ENCODE results near the gene RANGAP1. TPM values are rescaled to one million over a fixed set of nuclear protein-coding genes. Genes with fewer than 3 reads are reported as not detected.

Gene RANGAP1
- polyA plus RNA-seq, 4 donors: 27.5 to 62.3 (median 34.0) TPM

DNA sequence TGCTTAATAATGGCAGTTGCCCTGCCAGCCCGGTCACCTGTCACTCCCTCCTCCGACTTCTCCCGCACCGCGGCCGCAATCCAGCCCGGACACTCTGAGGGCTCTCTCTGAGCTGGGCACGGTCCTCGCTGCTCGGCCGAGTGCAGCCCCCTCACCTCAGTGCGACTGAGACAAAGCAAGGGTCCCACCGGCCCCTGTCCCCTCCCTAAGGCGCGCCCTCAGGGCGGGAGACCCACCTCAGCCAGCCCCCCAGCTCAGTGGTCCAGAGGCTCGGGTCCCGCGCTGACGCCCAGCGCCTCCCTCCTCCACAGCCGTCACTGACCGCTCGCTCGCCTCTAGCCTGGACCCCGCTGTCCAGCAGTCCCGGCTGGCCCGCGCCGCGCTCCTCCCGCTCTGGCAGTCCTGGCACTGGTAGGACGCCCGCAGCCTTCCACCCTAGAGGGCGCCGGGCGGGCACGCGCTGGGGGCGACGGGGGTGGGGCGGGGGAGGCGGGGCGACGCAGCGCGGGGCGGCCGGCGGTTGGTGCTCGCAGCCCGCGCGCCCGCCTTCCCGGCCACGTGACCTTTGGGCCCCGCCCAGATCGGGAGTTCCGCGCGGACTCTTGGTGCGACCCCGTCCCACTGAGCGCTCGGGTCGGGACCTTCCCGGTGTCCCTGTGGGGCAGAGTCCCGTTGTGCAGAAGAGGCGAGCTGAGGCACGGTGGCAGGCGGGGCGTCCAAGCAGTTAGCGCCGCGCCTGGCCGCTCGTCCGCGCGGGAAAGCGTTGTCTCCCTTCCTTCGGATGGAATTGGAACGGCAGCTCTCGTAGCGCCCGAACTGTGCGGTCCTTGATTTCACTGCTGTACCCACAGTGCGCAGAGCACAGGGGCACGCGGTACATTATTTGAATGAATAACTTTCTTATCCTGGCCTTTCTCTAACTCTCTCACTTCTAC lies 88.7 kb downstream of the RANGAP1 start:
- Histone ChIP-seq H3K4me3 (ENCODE audit: low read depth in 1 of 3, low read length in 3 of 3) (peak overlapping the region; percentile 53 to 72 (median 68)), H3K4me1 (ENCODE audit: control insufficient read depth in 3 of 3, insufficient read depth in 2 of 3, low read depth in 1 of 3, low read length in 2 of 3) (peaks cover 0 to 15% (median 0%) of the 10 kb centered on the region in 3 donors), H3K9me3 (ENCODE audit: control insufficient read depth in 2 of 2, insufficient read depth in 1 of 2, low read depth in 1 of 2, low read length in 1 of 2) (no peaks in the 10 kb centered on the region), H3K36me3 (ENCODE audit: control insufficient read depth in 3 of 3, insufficient read depth in 2 of 3, low read depth in 1 of 3, low read length in 3 of 3) (no peaks in the 10 kb centered on the region), H3K27ac (ENCODE audit: low read depth in 1 of 3, low read length in 2 of 3) (peak overlapping the region in 1 of 3 donors; percentile 39), H3K27me3 (ENCODE audit: control insufficient read depth in 3 of 3, insufficient read depth in 3 of 3, low read length in 3 of 3) (peaks cover 0 to 9% (median 0%) of the 10 kb centered on the region in 3 donors)
- FAIRE-seq: no peak
- 0 to 1% (median 1%) methylated on average over 53 to 91 of the region's 91 CpGs for WGBS, 3 donors
- peak; percentile 81 to 91 for DNase-seq

Other genes with a start within 250 kb of the RANGAP1 start
- 10 to 100 TPM in 2 of 4 donors, 1 to 10 TPM in 2; 6.9 to 54.7 (median 12.3) TPM for gene EP300, start 193.6 kb downstream of the RANGAP1 start, polyA plus RNA-seq
- gene L3MBTL2, start 80.9 kb downstream of the RANGAP1 start, polyA plus RNA-seq: 10 to 100 TPM; 10.1 to 16.2 (median 13.4) TPM
- 1 to 10 TPM in 2 of 4 donors, under 1 TPM in 1, not detected in 1; 0.54 to 2.3 (median 1.4) TPM for gene CHADL, start 45.3 kb downstream of the RANGAP1 start, polyA plus RNA-seq
- gene ZC3H7B, start 15.3 kb upstream of the RANGAP1 start, polyA plus RNA-seq: 10 to 100 TPM; 14.6 to 53.5 (median 33.4) TPM
- gene TEF, start 95.8 kb upstream of the RANGAP1 start, polyA plus RNA-seq: 10 to 100 TPM in 2 of 4 donors, 1 to 10 TPM in 2; 6.1 to 11.8 (median 9.4) TPM
- 10 to 100 TPM; 15.1 to 63.9 (median 26.5) TPM for gene TOB2, start 160.6 kb upstream of the RANGAP1 start, polyA plus RNA-seq
- 10 to 100 TPM; 39.6 to 62.7 (median 55.3) TPM for gene PHF5A, start 182.5 kb upstream of the RANGAP1 start, polyA plus RNA-seq
- gene ACO2, start 182.9 kb upstream of the RANGAP1 start, polyA plus RNA-seq: 100 to 1,000 TPM; 126 to 294 (median 217) TPM

Data from small intestine (tissue), 7 donors.